Measurements from ENCODE around the gene TLE7.

GRCh38 chr16:71410146-71410545 lies 31.7 kb downstream of the TLE7 start:
- no peak for TF ChIP-seq CTCF (conservative IDR thresholded peaks at IDR 0.05)
- TF ChIP-seq EZH2 (IDR thresholded peaks at IDR 0.05; ENCODE audit: low read depth), result no peak
